H9 (cell line): ENCODE results near the gene ARID4A. TPM values are rescaled to one million over a fixed set of nuclear protein-coding genes. Genes with fewer than 3 reads are reported as not detected.

Experiments used
- DNase-seq: peaks from one replicate; pipeline ENCODE4 v3.0.0-alpha.2; 2017
- H2AFZ ChIP-seq: one replicate; pipeline ENCODE4 v1.6.1; 2013; ENCODE audit warnings: mild to moderate bottlenecking, low read length, control low read depth, moderate library complexity
- H2AK5ac ChIP-seq: 2 replicates; pipeline ENCODE4 v1.6.1; 2013; ENCODE audit warnings: low read length, control low read depth, mixed read lengths; ENCODE audit not compliant: insufficient read length
- H2BK120ac ChIP-seq: one replicate; pipeline ENCODE4 v1.6.1; 2013; ENCODE audit warnings: low read depth, mild to moderate bottlenecking, low read length, control low read depth, inconsistent platforms; ENCODE audit not compliant: poor library complexity, severe bottlenecking
- H2BK12ac ChIP-seq: 2 replicates; pipeline ENCODE4 v1.6.1; 2013; ENCODE audit warnings: low read length, control low read depth, mixed read lengths, low read depth; ENCODE audit not compliant: insufficient read length
- H2BK15ac ChIP-seq: 2 replicates; pipeline ENCODE4 v1.6.1; 2013; ENCODE audit warnings: low read depth, low read length, control low read depth
- H2BK20ac ChIP-seq: one replicate; pipeline ENCODE4 v1.6.1; 2013; ENCODE audit warnings: low read depth, mild to moderate bottlenecking, low read length, control low read depth, inconsistent platforms; ENCODE audit not compliant: poor library complexity, severe bottlenecking
- H2BK5ac ChIP-seq: 2 replicates; pipeline ENCODE4 v1.6.1; 2013; ENCODE audit warnings: low read length, control low read depth, mixed read lengths; ENCODE audit not compliant: insufficient read length
- H3K14ac ChIP-seq: 2 replicates; pipeline ENCODE4 v1.6.1; 2013; ENCODE audit warnings: low read length, control low read depth; ENCODE audit not compliant: insufficient read depth
- H3K18ac ChIP-seq: 2 replicates; pipeline ENCODE4 v1.6.1; 2013; ENCODE audit warnings: low read depth, mild to moderate bottlenecking, mixed read lengths, low read length, control low read depth; ENCODE audit not compliant: insufficient read length
- H3K23ac ChIP-seq: 2 replicates; pipeline ENCODE4 v1.6.1; 2013; ENCODE audit warnings: low read length, control low read depth, mixed read lengths, low read depth; ENCODE audit not compliant: insufficient read length
- H3K23me2 ChIP-seq: 2 replicates; pipeline ENCODE4 v1.6.1; 2013; ENCODE audit warnings: low read depth, mild to moderate bottlenecking, mixed read lengths, low read length, control low read depth; ENCODE audit not compliant: insufficient read length, poor library complexity, severe bottlenecking
- H3K27ac ChIP-seq: 2 replicates; pipeline ENCODE4 v1.5.1; 2013; ENCODE audit warnings: low read length, control low read depth, mixed read lengths, low read depth; ENCODE audit not compliant: insufficient read length
- H3K27me3 ChIP-seq: 2 replicates; pipeline ENCODE4 v1.6.1; 2013; ENCODE audit warnings: low read length, control low read depth, inconsistent platforms; ENCODE audit not compliant: insufficient read depth
- H3K4ac ChIP-seq: 2 replicates; pipeline ENCODE4 v1.6.1; 2013; ENCODE audit warnings: low read depth, mild to moderate bottlenecking, control low read depth, inconsistent platforms, low read length, moderate library complexity
- H3K4me1 ChIP-seq: 2 replicates; pipeline ENCODE4 v1.6.1; 2013; ENCODE audit warnings: low read length, control low read depth, inconsistent platforms; ENCODE audit not compliant: insufficient read depth
- H3K4me2 ChIP-seq: 2 replicates; pipeline ENCODE4 v1.6.1; 2013; ENCODE audit warnings: low read length, control low read depth, mixed read lengths; ENCODE audit not compliant: insufficient read length, insufficient read depth
- H3K56ac ChIP-seq: 2 replicates; pipeline ENCODE4 v1.6.1; 2013; ENCODE audit warnings: low read depth, mild to moderate bottlenecking, mixed read lengths, low read length, control low read depth; ENCODE audit not compliant: insufficient read length
- H3K79me1 ChIP-seq: 2 replicates; pipeline ENCODE4 v1.6.1; 2013; ENCODE audit warnings: low read depth, mild to moderate bottlenecking, moderate library complexity, low read length, control low read depth, inconsistent platforms; ENCODE audit not compliant: insufficient read depth, poor library complexity, severe bottlenecking
- H3K79me2 ChIP-seq: 2 replicates; pipeline ENCODE4 v1.6.1; 2013; ENCODE audit warnings: low read length, control low read depth, inconsistent platforms; ENCODE audit not compliant: insufficient read depth
- H3K9ac ChIP-seq: 2 replicates; pipeline ENCODE4 v1.6.1; 2013; ENCODE audit warnings: low read length, control low read depth, mixed read lengths; ENCODE audit not compliant: insufficient read length; ENCODE audit errors: extremely low read depth
- H3K9me3 ChIP-seq: one replicate; pipeline ENCODE4 v1.6.1; 2013; ENCODE audit warnings: low read depth, low read length, inconsistent platforms; ENCODE audit not compliant: control insufficient read depth
- H3T11ph ChIP-seq: one replicate; pipeline ENCODE4 v1.6.1; 2013; ENCODE audit warnings: mild to moderate bottlenecking, low read length, control low read depth, inconsistent platforms
- H4K20me1 ChIP-seq: one replicate; pipeline ENCODE4 v1.6.1; 2013; ENCODE audit not compliant: control insufficient read depth, insufficient read length, insufficient read depth
- H4K5ac ChIP-seq: 2 replicates; pipeline ENCODE4 v1.6.1; 2013; ENCODE audit warnings: low read depth, mild to moderate bottlenecking, mixed read lengths, low read length, control low read depth; ENCODE audit not compliant: insufficient read length
- H4K8ac ChIP-seq: replicated peaks from 2 replicates; pipeline ENCODE4 v1.6.1; 2013; ENCODE audit warnings: low read length, control low read depth, mixed read lengths, low read depth; ENCODE audit not compliant: insufficient read length
- H4K91ac ChIP-seq: 2 replicates; pipeline ENCODE4 v1.6.1; 2013; ENCODE audit warnings: low read depth, mild to moderate bottlenecking, moderate library complexity, mixed read lengths, low read length, control low read depth; ENCODE audit not compliant: insufficient read length
- H3K27ac Mint-ChIP-seq, 3 experiments: 2 replicates in 2 of 3; 3 replicates in 1 of 3; pipeline ENCODE4 v1.8.0; 2020 to 2021; ENCODE audit warnings: mixed read lengths in 3 of 3, mild to moderate bottlenecking in 1 of 3, moderate library complexity in 1 of 3
- H3K27me3 Mint-ChIP-seq: 2 replicates; pipeline ENCODE4 v1.8.0; 2021; ENCODE audit warnings: low read depth, mild to moderate bottlenecking, moderate library complexity, mixed read lengths
- H3K36me3 Mint-ChIP-seq, 3 experiments: 2 replicates in 2 of 3; 3 replicates in 1 of 3; pipeline ENCODE4 v1.8.0; 2020 to 2021; ENCODE audit warnings: low read depth in 3 of 3, mixed read lengths in 3 of 3; ENCODE audit not compliant: insufficient read depth in 1 of 3
- H3K4me1 Mint-ChIP-seq, 2 experiments: 2 replicates each; pipeline ENCODE4 v1.8.0; 2020; ENCODE audit warnings: mixed read lengths in 2 of 2
- H3K4me3 Mint-ChIP-seq, 2 experiments: 2 replicates in 1 of 2; 3 replicates in 1 of 2; pipeline ENCODE4 v1.8.0; 2020 to 2021; ENCODE audit warnings: mild to moderate bottlenecking in 2 of 2, mixed read lengths in 2 of 2, moderate library complexity in 1 of 2
- H3K9me3 Mint-ChIP-seq, 2 experiments: 2 replicates in 1 of 2; 3 replicates in 1 of 2; pipeline ENCODE4 v1.8.0; 2020; ENCODE audit warnings: mild to moderate bottlenecking in 2 of 2, mixed read lengths in 2 of 2, moderate library complexity in 1 of 2
- WGBS: extraction: QIAGEN DNeasy Blood & Tissue Kit; methylation state at CpG from one replicate; pipeline ENCODE4 v1.1.7; 2013; ENCODE audit warnings: missing lambda C conversion rate, low lambda C conversion rate, mixed read lengths; ENCODE audit not compliant: insufficient read length; ENCODE audit errors: extremely low coverage; 5-methylcytosine and 5-hydroxymethylcytosine counted together
- total RNA-seq: library from RNA; stranded (reverse); gene quantifications from 2 replicates; pipeline ENCODE4 v1.2.1, GENCODE V29; 2021
- TF ChIP-seq, protein P1 (sequence below): fragments of 200-600 bp; sonication (generic); conservative IDR thresholded peaks from 3 replicates; pipeline ENCODE4 v1.8.0; 2021; ENCODE audit warnings: antibody characterized with exemption, mild to moderate bottlenecking

Gene ARID4A
- total RNA-seq, 1 experiment from 2014 or later: 13.2 TPM

DNA sequence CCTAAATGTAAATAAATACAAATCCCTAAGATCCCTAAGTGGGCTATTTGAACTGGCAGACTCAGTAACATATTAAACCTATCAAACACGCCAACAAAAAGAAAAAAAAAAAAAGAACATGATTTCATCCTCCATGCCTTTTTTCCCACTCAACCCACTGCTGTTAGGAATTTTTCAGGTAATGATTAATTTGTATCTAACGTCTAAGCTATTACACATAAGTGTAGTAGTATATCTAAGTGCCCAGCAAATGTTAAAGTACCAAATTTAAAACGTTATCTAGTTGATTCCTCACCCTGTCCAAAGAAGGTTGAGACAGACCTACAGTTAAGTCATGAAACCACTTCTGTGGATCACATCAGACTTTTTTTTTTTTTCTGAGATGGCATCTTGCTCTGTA is 16.4 kb upstream of the ARID4A start:
- Histone ChIP-seq H3K79me1 (peaks cover 9% of the 10 kb centered on the region), H3K56ac (no peak overlapping the region), H4K91ac (no peak overlapping the region), H3K27ac (no peak overlapping the region), H2BK20ac (no peak overlapping the region), H3T11ph (no peak overlapping the region), H4K5ac (no peak overlapping the region), H4K8ac (no peak overlapping the region), H3K14ac (no peak overlapping the region), H2BK5ac (no peak overlapping the region), H2BK15ac (no peak overlapping the region), H3K4ac (no peak overlapping the region), H3K27me3 (no peaks in the 10 kb centered on the region), H3K23ac (no peak overlapping the region), H2BK12ac (no peak overlapping the region), H3K9ac (no peak overlapping the region), H4K20me1 (no peaks in the 10 kb centered on the region), H3K79me2 (0 out of 2 replicates have a peak, but pooled peaks cover 2% of the 10 kb centered on the region), H2AFZ (no peak overlapping the region), H2BK120ac (no peak overlapping the region), H3K4me1 (no peaks in the 10 kb centered on the region), H3K23me2 (no peaks in the 10 kb centered on the region), H3K18ac (no peak overlapping the region), H3K9me3 (no peaks in the 10 kb centered on the region), H3K4me2 (no peak overlapping the region), H2AK5ac (no peak overlapping the region)
- TF ChIP-seq, protein P1, sequence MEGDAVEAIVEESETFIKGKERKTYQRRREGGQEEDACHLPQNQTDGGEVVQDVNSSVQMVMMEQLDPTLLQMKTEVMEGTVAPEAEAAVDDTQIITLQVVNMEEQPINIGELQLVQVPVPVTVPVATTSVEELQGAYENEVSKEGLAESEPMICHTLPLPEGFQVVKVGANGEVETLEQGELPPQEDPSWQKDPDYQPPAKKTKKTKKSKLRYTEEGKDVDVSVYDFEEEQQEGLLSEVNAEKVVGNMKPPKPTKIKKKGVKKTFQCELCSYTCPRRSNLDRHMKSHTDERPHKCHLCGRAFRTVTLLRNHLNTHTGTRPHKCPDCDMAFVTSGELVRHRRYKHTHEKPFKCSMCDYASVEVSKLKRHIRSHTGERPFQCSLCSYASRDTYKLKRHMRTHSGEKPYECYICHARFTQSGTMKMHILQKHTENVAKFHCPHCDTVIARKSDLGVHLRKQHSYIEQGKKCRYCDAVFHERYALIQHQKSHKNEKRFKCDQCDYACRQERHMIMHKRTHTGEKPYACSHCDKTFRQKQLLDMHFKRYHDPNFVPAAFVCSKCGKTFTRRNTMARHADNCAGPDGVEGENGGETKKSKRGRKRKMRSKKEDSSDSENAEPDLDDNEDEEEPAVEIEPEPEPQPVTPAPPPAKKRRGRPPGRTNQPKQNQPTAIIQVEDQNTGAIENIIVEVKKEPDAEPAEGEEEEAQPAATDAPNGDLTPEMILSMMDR: no peak
- no peaks in the 10 kb centered on the region for H3K27me3 Mint-ChIP-seq
- DNase-seq: no peak
- H3K4me1 Mint-ChIP-seq: no peaks in the 10 kb centered on the region
- WGBS: no CpG with 5 or more reads among the region's 3 CpGs
- H3K4me3 Mint-ChIP-seq: no peak overlapping the region
- peaks cover 17 to 70% (median 57%) of the 10 kb centered on the region in 3 experiments; a peak in 6 of 7 replicates for H3K36me3 Mint-ChIP-seq
- H3K27ac Mint-ChIP-seq: 0 out of 7 replicates have a peak overlapping the region, but pooled peaks of 1 of the 3 experiments have one; percentile 61
- H3K9me3 Mint-ChIP-seq: no peaks in the 10 kb centered on the region
